ENCODE results near the gene ROBO4. TPM values are rescaled to one million over a fixed set of nuclear protein-coding genes. Genes with fewer than 3 reads are reported as not detected.

ROBO4 gene
- total RNA-seq, 1 experiment from 2014 or later = not detected

DNA sequence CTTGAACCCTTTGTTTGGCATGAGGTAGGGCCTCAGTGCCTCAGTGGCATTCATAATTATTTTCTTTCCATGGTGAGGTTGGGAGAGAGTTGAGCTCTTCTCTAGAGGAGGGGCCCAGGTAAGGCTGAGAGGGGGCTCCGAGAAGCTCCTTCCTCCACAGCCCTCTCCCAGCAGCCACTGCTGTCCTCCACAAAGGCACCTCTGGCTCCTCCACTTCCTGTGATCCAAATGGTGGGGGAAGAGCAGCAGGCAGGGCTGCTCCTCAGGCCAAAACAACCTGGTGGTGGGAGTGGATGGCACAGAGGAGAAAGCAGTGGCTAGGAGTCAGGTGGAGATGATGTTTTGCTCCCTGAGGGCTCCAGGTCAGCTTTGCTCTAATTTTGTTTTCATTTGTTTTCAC is 13.3 kb downstream of the ROBO4 start:
- Histone ChIP-seq H3K27me3 (ENCODE audit: insufficient read depth, low read length) (0 out of 2 replicates have a peak, but pooled peaks cover 3% of the 10 kb centered on the region), H3K27ac (ENCODE audit: low read depth, low read length) (no peak overlapping the region), H4K20me1 (ENCODE audit: insufficient read depth) (no peaks in the 10 kb centered on the region), H3K9ac (ENCODE audit: low read length) (no peak overlapping the region), H3K9me2 (ENCODE audit: insufficient read depth) (no peaks in the 10 kb centered on the region), H3K9me3 (ENCODE audit: control insufficient read depth in 1 of 2, insufficient read depth in 1 of 2, low read depth in 1 of 2, low read length in 2 of 2) (no peaks in the 10 kb centered on the region), H3K4me2 (ENCODE audit: low read length) (no peak overlapping the region), H3K79me2 (ENCODE audit: insufficient read depth, low read length) (no peaks in the 10 kb centered on the region), H3K4me1 (ENCODE audit: control insufficient read depth in 1 of 2, insufficient read depth in 2 of 2, low read length in 2 of 2) (no peaks in the 10 kb centered on the region), H3K36me3 (ENCODE audit: control insufficient read depth in 1 of 2, insufficient read depth in 2 of 2, low read length in 2 of 2) (no peaks in the 10 kb centered on the region), H2AFZ (ENCODE audit: low read depth, low read length, poor library complexity, severe bottlenecking) (no peak overlapping the region), H3K4me3 (replicated peaks in 1 of 2; ENCODE audit: low read depth in 1 of 2, low read length in 2 of 2) (no peak overlapping the region)
- POLR2A ChIA-PET = no interaction called here
- RAD21 ChIA-PET (ENCODE audit: low non-redundant PET in 1 of 2, low total read pairs in 2 of 2, uncharacterized antibody in 2 of 2, unreplicated experiment in 2 of 2) = no interaction called here
- CTCF ChIA-PET = interaction anchor here (1.6 kb wide), 1 partner anchor 8 kb away, joined by 4 read pairs; no protein-coding TSS in a partner anchor
- DNase-seq (ENCODE audit: low read depth, low spot score) (no peak), ATAC-seq (no peak)
- TF ChIP-seq SRF (IDR thresholded peaks at IDR 0.05; ENCODE audit: low read depth) (no peak), POLR2AphosphoS5 (IDR thresholded peaks at IDR 0.05; ENCODE audit: low read depth, low read length) (no peak), CEBPB (IDR thresholded peaks at IDR 0.05; ENCODE audit: low read depth) (no peak), ELF1 (IDR thresholded peaks at IDR 0.05; ENCODE audit: borderline replicate concordance, low read depth) (no peak)
- no TSS peak for BruUV-seq (replicated peaks)
- intact Hi-C loops (cut with micrococcal nuclease) = no loop called here

DNA sequence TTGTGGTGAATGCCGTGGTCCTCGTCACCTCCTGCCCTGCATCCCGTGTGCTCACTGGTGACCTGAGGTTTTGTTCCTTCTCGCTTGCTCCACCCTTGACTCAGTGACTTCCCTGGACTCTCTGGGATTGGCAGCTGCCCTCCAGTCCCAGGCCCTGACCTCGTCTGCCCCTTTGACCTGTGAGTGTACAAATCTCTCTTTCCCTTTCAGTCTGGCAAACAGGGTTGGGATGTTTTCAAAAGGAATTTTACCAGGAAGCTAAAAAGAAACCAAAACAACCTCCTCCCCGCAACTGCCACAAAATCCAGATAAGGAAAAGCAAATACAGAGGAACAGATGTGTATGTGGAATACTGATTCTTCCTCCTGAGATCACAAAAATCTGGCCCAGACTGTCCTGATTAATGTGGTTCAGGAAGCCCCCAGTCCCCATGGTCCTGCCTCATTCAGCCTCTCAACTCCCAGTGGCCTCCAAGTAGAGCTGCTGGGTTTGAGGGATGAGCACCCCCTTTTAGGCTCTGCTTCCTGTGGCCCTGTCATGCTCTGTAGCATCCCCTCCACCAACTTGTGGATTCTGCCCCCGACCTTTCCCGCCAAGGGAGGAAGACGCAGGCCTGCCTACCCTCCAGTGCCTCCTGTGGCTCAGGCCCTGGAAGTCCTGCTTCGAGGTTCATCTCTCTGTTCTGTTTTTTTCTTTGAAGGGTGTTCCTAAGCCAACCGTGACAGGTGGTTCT is 15.2 kb downstream of the ROBO4 start:
- ChIA-PET RAD21 (ENCODE audit: low non-redundant PET in 1 of 2, low total read pairs in 2 of 2, uncharacterized antibody in 2 of 2, unreplicated experiment in 2 of 2) (no interaction called here), CTCF (interaction anchor here (2.2 kb wide), 1 partner anchor 16 kb away, joined by 5 read pairs; no protein-coding TSS in a partner anchor), POLR2A (no interaction called here)
- H2AFZ ChIP-seq (ENCODE audit: low read depth, low read length, poor library complexity, severe bottlenecking) = no peak overlapping the region
- intact Hi-C loops (cut with micrococcal nuclease) = no loop called here
- DNase-seq (ENCODE audit: low read depth, low spot score) (no peak), ATAC-seq (no peak)
- no peaks in the 10 kb centered on the region for H3K9me2 ChIP-seq (ENCODE audit: insufficient read depth)
- no peak overlapping the region for H3K4me2 ChIP-seq (ENCODE audit: low read length)
- H3K9me3 ChIP-seq (ENCODE audit: control insufficient read depth in 1 of 2, insufficient read depth in 1 of 2, low read depth in 1 of 2, low read length in 2 of 2) = no peaks in the 10 kb centered on the region
- no TSS peak for BruUV-seq (replicated peaks)
- H3K4me1 ChIP-seq (ENCODE audit: control insufficient read depth in 1 of 2, insufficient read depth in 2 of 2, low read length in 2 of 2) = peaks cover under 1 to 2% of the 10 kb centered on the region in 2 experiments; a peak in 3 of 4 replicates
- H4K20me1 ChIP-seq (ENCODE audit: insufficient read depth) = no peaks in the 10 kb centered on the region
- no peak overlapping the region for H3K4me3 ChIP-seq (replicated peaks in 1 of 2; ENCODE audit: low read depth in 1 of 2, low read length in 2 of 2)
- no peak overlapping the region for H3K27ac ChIP-seq (ENCODE audit: low read depth, low read length)
- H3K9ac ChIP-seq (ENCODE audit: low read length) = no peak overlapping the region
- no peaks in the 10 kb centered on the region for H3K36me3 ChIP-seq (ENCODE audit: control insufficient read depth in 1 of 2, insufficient read depth in 2 of 2, low read length in 2 of 2)
- H3K79me2 ChIP-seq (ENCODE audit: insufficient read depth, low read length) = no peaks in the 10 kb centered on the region
- no peaks in the 10 kb centered on the region for H3K27me3 ChIP-seq (ENCODE audit: insufficient read depth, low read length)
- TF ChIP-seq ZNF274 (IDR thresholded peaks at IDR 0.05; ENCODE audit: low read depth, low read length) = no peak
- TF ChIP-seq YY1 (IDR thresholded peaks at IDR 0.05; ENCODE audit: extremely low read depth, insufficient replicate concordance, low read depth, low read length) = no peak
- TF ChIP-seq SIN3A (IDR thresholded peaks at IDR 0.05; ENCODE audit: low read depth) = no peak
- TF ChIP-seq, protein P1, sequence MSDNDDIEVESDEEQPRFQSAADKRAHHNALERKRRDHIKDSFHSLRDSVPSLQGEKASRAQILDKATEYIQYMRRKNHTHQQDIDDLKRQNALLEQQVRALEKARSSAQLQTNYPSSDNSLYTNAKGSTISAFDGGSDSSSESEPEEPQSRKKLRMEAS (IDR thresholded peaks at IDR 0.05) = no peak
- TF ChIP-seq, protein P2, sequence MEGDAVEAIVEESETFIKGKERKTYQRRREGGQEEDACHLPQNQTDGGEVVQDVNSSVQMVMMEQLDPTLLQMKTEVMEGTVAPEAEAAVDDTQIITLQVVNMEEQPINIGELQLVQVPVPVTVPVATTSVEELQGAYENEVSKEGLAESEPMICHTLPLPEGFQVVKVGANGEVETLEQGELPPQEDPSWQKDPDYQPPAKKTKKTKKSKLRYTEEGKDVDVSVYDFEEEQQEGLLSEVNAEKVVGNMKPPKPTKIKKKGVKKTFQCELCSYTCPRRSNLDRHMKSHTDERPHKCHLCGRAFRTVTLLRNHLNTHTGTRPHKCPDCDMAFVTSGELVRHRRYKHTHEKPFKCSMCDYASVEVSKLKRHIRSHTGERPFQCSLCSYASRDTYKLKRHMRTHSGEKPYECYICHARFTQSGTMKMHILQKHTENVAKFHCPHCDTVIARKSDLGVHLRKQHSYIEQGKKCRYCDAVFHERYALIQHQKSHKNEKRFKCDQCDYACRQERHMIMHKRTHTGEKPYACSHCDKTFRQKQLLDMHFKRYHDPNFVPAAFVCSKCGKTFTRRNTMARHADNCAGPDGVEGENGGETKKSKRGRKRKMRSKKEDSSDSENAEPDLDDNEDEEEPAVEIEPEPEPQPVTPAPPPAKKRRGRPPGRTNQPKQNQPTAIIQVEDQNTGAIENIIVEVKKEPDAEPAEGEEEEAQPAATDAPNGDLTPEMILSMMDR (IDR thresholded peaks at IDR 0.05 in 2 of 3, conservative IDR thresholded peaks at IDR 0.05 in 1 of 3; ENCODE audit: borderline replicate concordance in 1 of 3, insufficient read depth in 1 of 3, low read depth in 2 of 3, low read length in 2 of 3) = no peak
- TF ChIP-seq FOSL1 (IDR thresholded peaks at IDR 0.05; ENCODE audit: low read depth) = no peak
- TF ChIP-seq POLR2A (IDR thresholded peaks at IDR 0.05; ENCODE audit: borderline replicate concordance, extremely low read depth, insufficient read depth, insufficient read length) = no peak
- no peak for TF ChIP-seq CBX3 (IDR thresholded peaks at IDR 0.05; ENCODE audit: low read depth)
- no peak for TF ChIP-seq RAD21 (IDR thresholded peaks at IDR 0.05; ENCODE audit: low read depth)
- no peak for TF ChIP-seq CEBPB (IDR thresholded peaks at IDR 0.05; ENCODE audit: low read depth)
- TF ChIP-seq, protein P3, sequence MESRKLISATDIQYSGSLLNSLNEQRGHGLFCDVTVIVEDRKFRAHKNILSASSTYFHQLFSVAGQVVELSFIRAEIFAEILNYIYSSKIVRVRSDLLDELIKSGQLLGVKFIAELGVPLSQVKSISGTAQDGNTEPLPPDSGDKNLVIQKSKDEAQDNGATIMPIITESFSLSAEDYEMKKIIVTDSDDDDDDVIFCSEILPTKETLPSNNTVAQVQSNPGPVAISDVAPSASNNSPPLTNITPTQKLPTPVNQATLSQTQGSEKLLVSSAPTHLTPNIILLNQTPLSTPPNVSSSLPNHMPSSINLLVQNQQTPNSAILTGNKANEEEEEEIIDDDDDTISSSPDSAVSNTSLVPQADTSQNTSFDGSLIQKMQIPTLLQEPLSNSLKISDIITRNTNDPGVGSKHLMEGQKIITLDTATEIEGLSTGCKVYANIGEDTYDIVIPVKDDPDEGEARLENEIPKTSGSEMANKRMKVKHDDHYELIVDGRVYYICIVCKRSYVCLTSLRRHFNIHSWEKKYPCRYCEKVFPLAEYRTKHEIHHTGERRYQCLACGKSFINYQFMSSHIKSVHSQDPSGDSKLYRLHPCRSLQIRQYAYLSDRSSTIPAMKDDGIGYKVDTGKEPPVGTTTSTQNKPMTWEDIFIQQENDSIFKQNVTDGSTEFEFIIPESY (IDR thresholded peaks at IDR 0.05; ENCODE audit: extremely low read depth, insufficient replicate concordance, low read length) = no peak
- TF ChIP-seq EZH2phosphoT487 (IDR thresholded peaks at IDR 0.05; ENCODE audit: borderline replicate concordance) = no peak

Measured in HCT116 (cell line).